GM06990 (cell line): ENCODE data around the gene ZNF384.

Experiments
- DNase-seq: peaks from one replicate; pipeline ENCODE4 v3.0.0-alpha.2; 2011; ENCODE audit not compliant: insufficient read length; ENCODE audit errors: extremely low read depth
- H3K27me3 ChIP-seq: replicated peaks from 2 replicates; pipeline ENCODE4 v1.6.0; 2011; ENCODE audit warnings: low read length; ENCODE audit not compliant: control insufficient read depth, insufficient read depth
- H3K36me3 ChIP-seq: 2 replicates; pipeline ENCODE4 v1.5.1; 2011; ENCODE audit warnings: low read length; ENCODE audit not compliant: control insufficient read depth, insufficient read depth
- H3K4me3 ChIP-seq: replicated peaks from 2 replicates; pipeline ENCODE4 v1.5.1; 2011; ENCODE audit warnings: low read depth, mild to moderate bottlenecking, control low read depth, low read length
- TF ChIP-seq, protein P1 (sequence below): IDR thresholded peaks from 2 replicates; pipeline ENCODE4 v1.5.1; 2011; ENCODE audit warnings: low read length, control low read depth, mild to moderate bottlenecking, inconsistent platforms; ENCODE audit not compliant: insufficient read depth, poor library complexity, severe bottlenecking

Gene ZNF384

DNA sequence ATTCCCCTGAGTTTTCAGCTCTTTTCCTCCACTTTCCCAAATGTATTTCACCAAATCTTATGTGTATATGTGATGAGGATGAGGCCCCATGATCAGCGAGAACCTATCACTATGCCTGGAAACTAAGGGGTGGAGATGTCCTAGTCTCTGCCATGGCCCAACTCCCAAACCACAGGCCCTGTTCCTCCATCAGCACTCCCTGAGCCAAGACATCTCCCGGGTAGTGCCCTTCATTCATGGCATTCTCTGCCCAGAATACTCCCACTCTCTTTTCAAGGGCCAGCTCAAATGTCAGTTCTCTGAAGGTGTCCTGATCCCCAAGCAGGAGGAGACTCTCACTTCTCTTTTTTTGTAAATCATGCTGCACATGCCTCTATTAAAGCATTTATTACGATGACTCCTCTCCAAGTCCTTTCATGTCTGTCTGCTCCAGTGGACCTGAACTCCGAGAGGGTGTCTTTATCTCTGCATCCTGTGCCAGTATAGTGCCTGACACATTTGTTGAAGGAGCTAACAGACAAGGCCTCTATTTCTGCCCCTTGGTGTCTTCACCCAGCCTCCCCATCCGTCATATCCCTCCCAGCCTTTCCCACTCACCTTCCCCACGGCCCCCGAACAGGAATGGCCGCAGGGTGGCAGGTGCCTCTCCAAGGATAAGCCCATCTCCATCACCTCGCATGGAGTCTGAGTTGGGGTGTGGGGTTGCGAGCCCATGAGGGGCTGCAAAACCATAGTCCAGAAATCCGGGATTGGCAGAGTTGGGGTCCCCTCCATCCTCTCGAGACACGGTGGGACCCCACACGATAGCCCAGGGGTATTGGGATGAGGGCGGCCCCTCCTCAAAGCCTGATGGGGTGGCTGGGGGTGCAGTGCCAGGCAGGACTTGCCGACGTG lies 7.8 kb upstream of the ZNF384 start:
- H3K36me3 ChIP-seq: no peaks in the 10 kb centered on the region
- DNase-seq: peak; percentile 63
- H3K27me3 ChIP-seq: peaks cover 1% of the 10 kb centered on the region; the same call in 1 of the 2 replicates
- no peak overlapping the region for H3K4me3 ChIP-seq
- TF ChIP-seq, protein P1, sequence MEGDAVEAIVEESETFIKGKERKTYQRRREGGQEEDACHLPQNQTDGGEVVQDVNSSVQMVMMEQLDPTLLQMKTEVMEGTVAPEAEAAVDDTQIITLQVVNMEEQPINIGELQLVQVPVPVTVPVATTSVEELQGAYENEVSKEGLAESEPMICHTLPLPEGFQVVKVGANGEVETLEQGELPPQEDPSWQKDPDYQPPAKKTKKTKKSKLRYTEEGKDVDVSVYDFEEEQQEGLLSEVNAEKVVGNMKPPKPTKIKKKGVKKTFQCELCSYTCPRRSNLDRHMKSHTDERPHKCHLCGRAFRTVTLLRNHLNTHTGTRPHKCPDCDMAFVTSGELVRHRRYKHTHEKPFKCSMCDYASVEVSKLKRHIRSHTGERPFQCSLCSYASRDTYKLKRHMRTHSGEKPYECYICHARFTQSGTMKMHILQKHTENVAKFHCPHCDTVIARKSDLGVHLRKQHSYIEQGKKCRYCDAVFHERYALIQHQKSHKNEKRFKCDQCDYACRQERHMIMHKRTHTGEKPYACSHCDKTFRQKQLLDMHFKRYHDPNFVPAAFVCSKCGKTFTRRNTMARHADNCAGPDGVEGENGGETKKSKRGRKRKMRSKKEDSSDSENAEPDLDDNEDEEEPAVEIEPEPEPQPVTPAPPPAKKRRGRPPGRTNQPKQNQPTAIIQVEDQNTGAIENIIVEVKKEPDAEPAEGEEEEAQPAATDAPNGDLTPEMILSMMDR: no peak

DNA sequence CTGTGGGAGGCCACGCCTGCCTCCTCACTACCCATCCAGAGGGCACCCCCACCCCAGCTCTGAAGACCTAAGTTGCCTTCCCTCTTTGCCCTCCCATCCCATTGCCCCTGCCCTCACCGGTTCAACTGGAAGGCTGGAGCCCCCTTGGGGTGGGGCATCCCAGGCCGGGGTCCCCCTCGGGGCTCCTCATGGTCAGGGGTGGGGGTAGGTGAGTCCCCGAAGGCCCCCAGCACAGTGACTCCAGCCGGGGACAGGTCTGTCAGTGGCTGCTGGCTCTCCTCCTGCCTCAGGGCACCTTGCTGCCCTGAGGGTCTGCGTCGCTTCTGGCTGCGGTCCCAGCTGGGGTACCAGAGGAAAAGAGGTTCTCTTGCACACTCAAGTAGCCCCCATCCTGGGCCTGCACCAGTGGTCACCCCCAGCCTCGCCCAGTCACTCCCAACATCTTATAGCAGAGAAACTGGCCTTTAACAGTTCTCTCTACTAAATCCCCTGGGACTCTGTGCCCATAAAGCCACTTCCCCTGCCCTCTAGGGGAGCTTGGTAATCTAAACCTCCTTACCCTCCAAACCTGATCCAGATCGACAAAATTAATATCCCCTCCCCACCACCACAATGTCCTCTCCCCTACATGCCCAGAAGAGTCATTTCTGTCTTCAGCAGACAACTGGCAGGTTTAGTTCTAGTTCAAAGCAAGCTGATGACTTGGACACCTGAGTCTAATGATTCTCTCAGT lies 6.3 kb upstream of the ZNF384 start:
- TF ChIP-seq, protein P1: no peak
- Histone ChIP-seq H3K4me3 (no peak overlapping the region), H3K36me3 (no peaks in the 10 kb centered on the region), H3K27me3 (no peaks in the 10 kb centered on the region)
- DNase-seq: no peak

DNA sequence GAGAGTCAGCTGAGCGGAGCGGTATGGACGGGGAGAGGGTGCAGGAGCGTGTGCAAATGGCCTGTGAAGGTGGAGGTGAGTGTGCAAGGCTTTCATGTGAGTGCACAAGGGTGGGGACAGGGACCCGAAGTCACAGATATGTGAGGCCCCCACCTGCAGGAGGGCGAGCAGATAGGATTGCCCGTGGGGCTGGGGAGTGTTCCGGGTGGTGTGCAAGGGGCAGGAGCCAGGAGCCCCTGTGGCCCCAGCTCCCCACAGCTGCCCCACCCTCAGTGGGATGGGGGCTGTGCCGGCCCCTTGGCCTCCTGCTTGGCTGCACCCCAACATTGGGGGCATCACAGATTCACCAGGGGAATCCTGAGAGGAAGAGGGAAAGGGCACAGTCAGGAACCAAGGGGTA lies 5.5 kb upstream of the ZNF384 start:
- H3K36me3 ChIP-seq: no peaks in the 10 kb centered on the region
- TF ChIP-seq, protein P1: no peak
- H3K4me3 ChIP-seq: no peak overlapping the region
- H3K27me3 ChIP-seq: no peaks in the 10 kb centered on the region
- no peak for DNase-seq

DNA sequence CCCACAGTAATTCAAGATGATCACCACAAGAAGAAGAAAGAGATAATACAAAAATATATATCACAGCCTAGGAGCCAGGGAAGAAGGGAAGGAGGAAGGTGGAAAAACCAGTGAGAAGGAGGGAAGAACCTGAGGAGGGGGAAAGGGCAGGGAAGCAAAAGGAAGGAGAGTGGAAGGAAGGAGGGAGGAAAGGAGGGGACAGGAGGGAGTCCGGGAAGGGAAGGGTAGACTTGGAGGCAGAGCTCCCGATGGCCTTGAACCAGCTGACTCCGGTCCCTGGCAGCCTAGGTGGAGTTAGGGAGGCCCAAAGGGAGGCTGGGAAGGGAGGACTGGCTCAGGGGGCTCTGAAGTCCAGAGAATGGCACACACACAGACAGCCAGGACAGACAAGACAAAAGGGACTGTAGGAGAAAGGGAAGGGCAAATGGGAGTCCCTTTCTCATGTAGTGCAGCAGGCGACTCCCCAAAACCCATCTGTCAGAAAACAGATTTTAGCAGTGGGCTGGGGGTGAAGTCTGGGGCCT lies 4.7 kb upstream of the ZNF384 start:
- no peaks in the 10 kb centered on the region for H3K36me3 ChIP-seq
- DNase-seq: no peak
- no peaks in the 10 kb centered on the region for H3K27me3 ChIP-seq
- TF ChIP-seq, protein P1: no peak
- H3K4me3 ChIP-seq: no peak overlapping the region

DNA sequence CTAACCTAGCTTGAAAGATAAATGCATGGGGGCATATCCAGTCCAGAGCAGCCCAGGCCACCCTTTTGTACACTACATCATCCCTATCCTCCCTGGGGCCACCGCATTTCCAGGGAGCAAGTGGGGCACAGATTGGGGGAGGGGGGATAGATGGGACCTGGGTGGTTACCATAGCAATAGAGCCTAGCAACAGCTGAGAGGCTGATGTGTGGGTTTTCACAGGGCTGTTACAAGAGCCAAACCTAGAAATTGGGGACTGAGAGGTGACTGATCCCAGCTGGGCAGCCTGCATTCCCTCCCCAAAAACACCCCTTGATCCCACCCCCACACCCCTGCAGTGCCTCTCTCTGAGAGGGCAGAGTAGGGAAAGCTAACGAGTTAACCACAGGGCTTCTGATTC lies 3.7 kb upstream of the ZNF384 start:
- Histone ChIP-seq H3K4me3 (no peak overlapping the region), H3K36me3 (no peaks in the 10 kb centered on the region), H3K27me3 (no peaks in the 10 kb centered on the region)
- TF ChIP-seq, protein P1: no peak
- no peak for DNase-seq
